Trophoblast cell (in vitro differentiated cells and primary cell): ENCODE data around the gene IGSF8.
A peak's percentile ranks its signal among the peaks of the same experiment; 100 is the strongest.

ENCODE experiments used
- DNase-seq, 2 donors: peaks; one replicate each; pipeline ENCODE4 v3.0.0-alpha.2; 2016
- H2AFZ ChIP-seq: 2 replicates; pipeline ENCODE4 v1.6.1; 2013; ENCODE audit warnings: low read length, moderate library complexity, mild to moderate bottlenecking; ENCODE audit not compliant: insufficient read depth, poor library complexity
- H2AK5ac ChIP-seq: 2 replicates; pipeline ENCODE4 v1.6.1; 2013; ENCODE audit warnings: mild to moderate bottlenecking, low read length
- H2BK120ac ChIP-seq: 2 replicates; pipeline ENCODE4 v1.6.1; 2013; ENCODE audit warnings: low read length, mild to moderate bottlenecking, moderate library complexity; ENCODE audit not compliant: insufficient read depth, poor library complexity
- H2BK12ac ChIP-seq: 2 replicates; pipeline ENCODE4 v1.6.1; 2013; ENCODE audit warnings: mild to moderate bottlenecking, low read length, moderate library complexity
- H2BK5ac ChIP-seq: 2 replicates; pipeline ENCODE4 v1.6.1; 2013; ENCODE audit warnings: low read length, low read depth, moderate library complexity, mild to moderate bottlenecking; ENCODE audit not compliant: poor library complexity
- H3K14ac ChIP-seq: 2 replicates; pipeline ENCODE4 v1.6.1; 2013; ENCODE audit warnings: mild to moderate bottlenecking, low read length
- H3K18ac ChIP-seq: 2 replicates; pipeline ENCODE4 v1.6.1; 2013; ENCODE audit warnings: mild to moderate bottlenecking, low read length
- H3K23ac ChIP-seq: 2 replicates; pipeline ENCODE4 v1.6.1; 2013; ENCODE audit warnings: low read length
- H3K27ac ChIP-seq: 2 replicates; pipeline ENCODE4 v1.5.1; 2013; ENCODE audit warnings: low read depth, mild to moderate bottlenecking, inconsistent platforms, low read length, moderate library complexity
- H3K27me3 ChIP-seq: 2 replicates; pipeline ENCODE4 v1.6.1; 2013; ENCODE audit warnings: inconsistent platforms, mild to moderate bottlenecking, low read length, moderate library complexity; ENCODE audit not compliant: insufficient read depth
- H3K36me3 ChIP-seq, 2 experiments: 1 replicate in 1 of 2; 2 replicates in 1 of 2; pipeline ENCODE4 v1.6.1; 2013; ENCODE audit warnings: low read length in 2 of 2, mild to moderate bottlenecking in 2 of 2, moderate library complexity in 1 of 2; ENCODE audit not compliant: insufficient read depth in 2 of 2, control insufficient read depth in 1 of 2
- H3K4ac ChIP-seq: 2 replicates; pipeline ENCODE4 v1.6.1; 2013; ENCODE audit warnings: low read depth, mild to moderate bottlenecking, low read length, moderate library complexity
- H3K4me1 ChIP-seq, 2 experiments: 1 replicate in 1 of 2; 2 replicates in 1 of 2; pipeline ENCODE4 v1.6.1; 2013; ENCODE audit warnings: low read length in 2 of 2, mild to moderate bottlenecking in 2 of 2, moderate library complexity in 1 of 2; ENCODE audit not compliant: insufficient read depth in 2 of 2, control insufficient read depth in 1 of 2
- H3K4me2 ChIP-seq: 2 replicates; pipeline ENCODE4 v1.6.1; 2013; ENCODE audit warnings: inconsistent platforms, mild to moderate bottlenecking, low read length, moderate library complexity
- H3K4me3 ChIP-seq: 2 replicates; pipeline ENCODE4 v1.5.1; 2013; ENCODE audit warnings: mild to moderate bottlenecking, low read depth, low read length, inconsistent platforms
- H3K79me1 ChIP-seq: one replicate; pipeline ENCODE4 v1.6.1; 2013; ENCODE audit warnings: low read length
- H3K79me2 ChIP-seq: 2 replicates; pipeline ENCODE4 v1.6.1; 2013; ENCODE audit warnings: low read length, mild to moderate bottlenecking; ENCODE audit not compliant: control insufficient read depth, insufficient read depth, poor library complexity
- H3K9ac ChIP-seq: 2 replicates; pipeline ENCODE4 v1.6.1; 2013; ENCODE audit warnings: mild to moderate bottlenecking, low read length
- H3K9me3 ChIP-seq: 2 replicates; pipeline ENCODE4 v1.6.1; 2013; ENCODE audit warnings: low read depth, mild to moderate bottlenecking, control low read depth, inconsistent platforms, low read length; ENCODE audit not compliant: insufficient read depth
- H4K12ac ChIP-seq: 2 replicates; pipeline ENCODE4 v1.6.1; 2013; ENCODE audit warnings: low read depth, mild to moderate bottlenecking, low read length, moderate library complexity
- H4K8ac ChIP-seq: 2 replicates; pipeline ENCODE4 v1.6.1; 2013; ENCODE audit warnings: low read depth, mild to moderate bottlenecking, low read length, moderate library complexity
- H4K91ac ChIP-seq: one replicate; pipeline ENCODE4 v1.6.1; 2013; ENCODE audit warnings: low read depth, mild to moderate bottlenecking, low read length, moderate library complexity
- WGBS: extraction: QIAGEN DNeasy Blood & Tissue Kit; methylation state at CpG from one replicate; pipeline ENCODE4 v1.1.7; 2013; ENCODE audit warnings: missing lambda C conversion rate; ENCODE audit not compliant: insufficient read length, insufficient coverage; ENCODE audit errors: extremely low coverage; 5-methylcytosine and 5-hydroxymethylcytosine counted together

IGSF8 gene

GRCh38 chr1:160077486-160077885, 20.9 kb downstream of the IGSF8 start:
- H3K27ac ChIP-seq: no peak overlapping the region
- H3K36me3 ChIP-seq: no peaks in the 10 kb centered on the region
- no peak overlapping the region for H2BK12ac ChIP-seq
- no peak for DNase-seq
- H3K27me3 ChIP-seq: peaks cover 5% of the 10 kb centered on the region
- no peaks in the 10 kb centered on the region for H3K79me2 ChIP-seq
- no peaks in the 10 kb centered on the region for H3K79me1 ChIP-seq
- H3K18ac ChIP-seq: no peak overlapping the region
- no peak overlapping the region for H3K23ac ChIP-seq
- no peaks in the 10 kb centered on the region for H3K4me1 ChIP-seq
- no peak overlapping the region for H3K4ac ChIP-seq
- no peak overlapping the region for H2BK120ac ChIP-seq
- no peak overlapping the region for H2AK5ac ChIP-seq
- H3K4me2 ChIP-seq: no peak overlapping the region
- H2BK5ac ChIP-seq: no peak overlapping the region
- H3K4me3 ChIP-seq: no peak overlapping the region
- no peak overlapping the region for H4K8ac ChIP-seq
- no peak overlapping the region for H2AFZ ChIP-seq
- no peaks in the 10 kb centered on the region for H3K9me3 ChIP-seq
- H3K9ac ChIP-seq: no peak overlapping the region
- H4K91ac ChIP-seq: no peak overlapping the region
- no peak overlapping the region for H4K12ac ChIP-seq
- H3K14ac ChIP-seq: no peak overlapping the region

- H2BK5ac ChIP-seq: no peak overlapping the region
- H3K4me3 ChIP-seq: no peak overlapping the region
- WGBS: no CpG with 5 or more reads among the region's 3 CpGs
These were observed 22.1 kb downstream of the IGSF8 start for GRCh38 chr1:160076295-160076694.

GRCh38 chr1:160075836-160076235, 22.6 kb downstream of the IGSF8 start:
- Histone ChIP-seq H2BK5ac (no peak overlapping the region), H3K14ac (no peak overlapping the region), H3K4me2 (no peak overlapping the region), H3K4me1 (peaks cover 0 to under 1% of the 10 kb centered on the region in 2 experiments), H3K23ac (no peak overlapping the region), H3K36me3 (no peaks in the 10 kb centered on the region), H3K18ac (no peak overlapping the region), H3K27ac (no peak overlapping the region), H3K9me3 (no peaks in the 10 kb centered on the region), H3K4me3 (no peak overlapping the region), H2BK12ac (no peak overlapping the region), H3K9ac (no peak overlapping the region), H2AK5ac (no peak overlapping the region), H3K27me3 (no peaks in the 10 kb centered on the region), H3K4ac (no peak overlapping the region), H2AFZ (no peak overlapping the region), H3K79me2 (no peaks in the 10 kb centered on the region), H4K8ac (no peak overlapping the region), H4K91ac (no peak overlapping the region), H3K79me1 (no peaks in the 10 kb centered on the region), H2BK120ac (no peak overlapping the region), H4K12ac (no peak overlapping the region)
- no CpG with 5 or more reads among the region's 2 CpGs for WGBS
- DNase-seq: peak in 1 of 2 donors; percentile 20

More at GRCh38 chr1:160076295-160076694, 22.1 kb downstream of the IGSF8 start:
- Histone ChIP-seq H2AFZ (no peak overlapping the region), H2BK12ac (no peak overlapping the region), H3K9ac (no peak overlapping the region), H3K27ac (no peak overlapping the region), H3K4me2 (no peak overlapping the region), H3K14ac (no peak overlapping the region), H3K79me2 (no peaks in the 10 kb centered on the region), H4K12ac (no peak overlapping the region), H3K18ac (no peak overlapping the region), H3K36me3 (no peaks in the 10 kb centered on the region), H4K91ac (no peak overlapping the region), H3K27me3 (no peaks in the 10 kb centered on the region), H3K9me3 (no peaks in the 10 kb centered on the region), H3K4me1 (no peaks in the 10 kb centered on the region), H3K79me1 (no peaks in the 10 kb centered on the region), H2BK120ac (no peak overlapping the region), H3K4ac (no peak overlapping the region), H4K8ac (no peak overlapping the region), H3K23ac (no peak overlapping the region), H2AK5ac (no peak overlapping the region)
- no peak for DNase-seq

GRCh38 chr1:160074865-160075264, 23.6 kb downstream of the IGSF8 start:
- no peak overlapping the region for H2BK5ac ChIP-seq
- H3K4ac ChIP-seq: no peak overlapping the region
- H3K23ac ChIP-seq: no peak overlapping the region
- H2BK120ac ChIP-seq: no peak overlapping the region
- no peak overlapping the region for H3K9ac ChIP-seq
- no peak overlapping the region for H2AK5ac ChIP-seq
- no peak overlapping the region for H3K27ac ChIP-seq
- no peaks in the 10 kb centered on the region for H3K79me2 ChIP-seq
- H2AFZ ChIP-seq: no peak overlapping the region
- no peak overlapping the region for H4K12ac ChIP-seq
- H3K4me3 ChIP-seq: no peak overlapping the region
- no peak overlapping the region for H3K4me2 ChIP-seq
- H3K79me1 ChIP-seq: no peaks in the 10 kb centered on the region
- H3K36me3 ChIP-seq: no peaks in the 10 kb centered on the region
- H3K27me3 ChIP-seq: no peaks in the 10 kb centered on the region
- H2BK12ac ChIP-seq: no peak overlapping the region
- no peak for DNase-seq
- H4K91ac ChIP-seq: no peak overlapping the region
- no peak overlapping the region for H3K14ac ChIP-seq
- no CpG with 5 or more reads among the region's 4 CpGs for WGBS
- no peak overlapping the region for H4K8ac ChIP-seq
- H3K9me3 ChIP-seq: no peaks in the 10 kb centered on the region
- H3K4me1 ChIP-seq: peaks cover 0 to 6% of the 10 kb centered on the region in 2 experiments
- H3K18ac ChIP-seq: no peak overlapping the region
